ENCODE measurements around the gene RAB5IF.

DNA sequence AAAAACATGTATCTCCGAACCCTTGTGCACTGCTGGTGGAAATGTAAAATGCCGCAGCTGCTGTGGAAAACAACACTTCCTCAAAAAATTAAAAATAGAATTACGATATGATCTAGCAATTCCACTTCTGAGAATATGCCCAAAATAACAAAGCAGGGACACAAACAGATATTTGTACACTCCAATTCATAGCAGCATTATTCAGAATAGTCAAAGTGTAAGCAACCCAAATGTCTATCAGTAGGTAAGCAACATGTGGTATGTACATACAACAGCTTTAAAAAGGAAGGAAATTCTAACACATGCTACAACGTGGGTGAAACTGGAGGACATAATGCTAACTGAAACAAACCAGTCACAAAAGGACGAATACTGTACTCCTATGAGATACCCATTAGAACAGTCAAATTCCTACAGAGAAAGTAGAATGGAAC, 5.7 kb upstream of the RAB5IF start:
- TF ChIP-seq EZH2phosphoT487 (IDR thresholded peaks at IDR 0.05; ENCODE audit: insufficient read depth, low read depth) (no peak), EZH2 (IDR thresholded peaks at IDR 0.05; ENCODE audit: insufficient read depth, poor library complexity, severe bottlenecking) (no peak)
